ENCODE measurements around the gene FAM107A. TPM values are rescaled to one million over a fixed set of nuclear protein-coding genes. Genes with fewer than 3 reads are reported as not detected.

Gene FAM107A
- total and polyA plus RNA-seq, 2 of the 4 experiments (the other 2 are of a cell fraction), result not detected

GRCh38 chr3:58529516-58530353, 47.5 kb downstream of the FAM107A start:
- WGBS, 2 experiments (ENCODE audit: extremely low coverage in 2 of 2, insufficient read length in 1 of 2), result 83% methylated on average over 9 of the region's 15 CpGs; no CpG with 5 or more reads in 1 of the 2 experiments
- dilution Hi-C loops (cut with HindIII; ENCODE audit: low sequenced_read_pairs, unreplicated experiment) (no loop called here), in situ Hi-C loops (cut with MboI; ENCODE audit: low sequenced_read_pairs) (loop anchor here (5.0 kb wide), 1 partner anchor 202 kb away; no protein-coding TSS in a partner anchor), intact Hi-C loops (cut with micrococcal nuclease) (loop anchor here (5.0 kb wide), 1 partner anchor 37 kb away; the partner anchor contains the start of gene KCTD6)
- H3K36me3 ChIP-seq (ENCODE audit: control insufficient read depth, insufficient read depth, low read length), result peaks cover 3% of the 10 kb centered on the region; the same call in 1 of the 2 replicates
- no peak overlapping the region for H3K14ac ChIP-seq (replicated peaks; ENCODE audit: low read depth, low read length)
- H4K20me1 ChIP-seq (ENCODE audit: insufficient read depth, low read length), result no peaks in the 10 kb centered on the region
- H2BK120ac ChIP-seq (ENCODE audit: low read depth, low read length), result no peak overlapping the region; the same call in 1 of the 2 replicates
- no peak overlapping the region for H4K8ac ChIP-seq (ENCODE audit: low read depth in 2 of 2, low read length in 2 of 2)
- BruUV-seq (replicated peaks), result no TSS peak
- POLR2A ChIA-PET (ENCODE audit: unreplicated experiment), result no interaction called here
- H3K27ac ChIP-seq (ENCODE audit: insufficient read depth, low read length), result no peak overlapping the region
- H3K9ac ChIP-seq (ENCODE audit: low read depth, low read length), result no peak overlapping the region
- no peak overlapping the region for H2BK20ac ChIP-seq (ENCODE audit: low read depth, low read length)
- H2AK9ac ChIP-seq (replicated peaks; ENCODE audit: low read depth, low read length, poor library complexity), result peak overlapping the region; percentile 29
- no peak overlapping the region for H3K56ac ChIP-seq (ENCODE audit: extremely low read depth, insufficient read depth, low read length)
- peaks cover 10% of the 10 kb centered on the region for H3K9me1 ChIP-seq (ENCODE audit: insufficient read depth, low read length)
- TF ChIP-seq NFE2L2 (IDR thresholded peaks at IDR 0.05; ENCODE audit: low read depth, low read length), result no peak
- TF ChIP-seq, protein P1, sequence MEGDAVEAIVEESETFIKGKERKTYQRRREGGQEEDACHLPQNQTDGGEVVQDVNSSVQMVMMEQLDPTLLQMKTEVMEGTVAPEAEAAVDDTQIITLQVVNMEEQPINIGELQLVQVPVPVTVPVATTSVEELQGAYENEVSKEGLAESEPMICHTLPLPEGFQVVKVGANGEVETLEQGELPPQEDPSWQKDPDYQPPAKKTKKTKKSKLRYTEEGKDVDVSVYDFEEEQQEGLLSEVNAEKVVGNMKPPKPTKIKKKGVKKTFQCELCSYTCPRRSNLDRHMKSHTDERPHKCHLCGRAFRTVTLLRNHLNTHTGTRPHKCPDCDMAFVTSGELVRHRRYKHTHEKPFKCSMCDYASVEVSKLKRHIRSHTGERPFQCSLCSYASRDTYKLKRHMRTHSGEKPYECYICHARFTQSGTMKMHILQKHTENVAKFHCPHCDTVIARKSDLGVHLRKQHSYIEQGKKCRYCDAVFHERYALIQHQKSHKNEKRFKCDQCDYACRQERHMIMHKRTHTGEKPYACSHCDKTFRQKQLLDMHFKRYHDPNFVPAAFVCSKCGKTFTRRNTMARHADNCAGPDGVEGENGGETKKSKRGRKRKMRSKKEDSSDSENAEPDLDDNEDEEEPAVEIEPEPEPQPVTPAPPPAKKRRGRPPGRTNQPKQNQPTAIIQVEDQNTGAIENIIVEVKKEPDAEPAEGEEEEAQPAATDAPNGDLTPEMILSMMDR (conservative IDR thresholded peaks at IDR 0.05; ENCODE audit: low read depth, low read length), result peak; percentile 34
- peak; percentile 31; the same call in 1 of the 2 replicates for TF ChIP-seq RAD21 (IDR thresholded peaks at IDR 0.05; ENCODE audit: low read length)
- peaks cover 11% of the 10 kb centered on the region for H3K4me1 ChIP-seq (ENCODE audit: control insufficient read depth, insufficient read depth, low read length)
- H3K79me1 ChIP-seq (ENCODE audit: low read depth in 1 of 2, low read length in 2 of 2), result no peaks in the 10 kb centered on the region
- no peak for ATAC-seq (ENCODE audit: low read depth)
- no peak overlapping the region for H4K91ac ChIP-seq (ENCODE audit: insufficient read depth, low read depth, low read length)
- no peak overlapping the region for H2AK5ac ChIP-seq (ENCODE audit: low read depth, low read length)
- no peak overlapping the region for H3K4me3 ChIP-seq (ENCODE audit: insufficient read depth, low read depth, low read length)
- no peak for DNase-seq
- H2BK15ac ChIP-seq (ENCODE audit: low read depth, low read length), result no peak overlapping the region
- no peak overlapping the region for H2BK5ac ChIP-seq (ENCODE audit: low read depth, low read length, poor library complexity, severe bottlenecking)
- CTCF ChIA-PET, result no interaction called here
- H3K4ac ChIP-seq (ENCODE audit: low read depth, low read length), result no peak overlapping the region
- no peak overlapping the region for H4K5ac ChIP-seq (ENCODE audit: low read depth, low read length)
- H3K4me2 ChIP-seq (ENCODE audit: low read depth, low read length), result no peak overlapping the region
- H3K9me3 ChIP-seq (ENCODE audit: control insufficient read depth, insufficient read depth, low read length), result no peaks in the 10 kb centered on the region
- H3K23ac ChIP-seq (ENCODE audit: low read depth, low read length), result no peak overlapping the region
- peak overlapping the region; percentile 6 for H2AFZ ChIP-seq (replicated peaks; ENCODE audit: low read length, poor library complexity)
- H3K27me3 ChIP-seq (ENCODE audit: control insufficient read depth, insufficient read depth, low read length), result no peaks in the 10 kb centered on the region
- H3K18ac ChIP-seq (ENCODE audit: low read depth, low read length), result no peak overlapping the region

Data from IMR-90 (cell line).